GM23248 (cell line): Measurements from ENCODE around the gene HSD11B2. TPM values are rescaled to one million over a fixed set of nuclear protein-coding genes. Genes with fewer than 3 reads are reported as not detected.

Experiments used
- DNase-seq: peaks from one replicate; pipeline ENCODE4 v3.0.0-alpha.2; 2015
- H2AFZ ChIP-seq: fragments of 200-600 bp; sonication (generic); 2 replicates; pipeline ENCODE4 v1.6.1; 2016; ENCODE audit warnings: antibody characterized with exemption
- H3F3A ChIP-seq: fragments of 200-600 bp; sonication (generic); 2 replicates; pipeline ENCODE4 v1.6.1; 2016; ENCODE audit warnings: mild to moderate bottlenecking, antibody characterized with exemption, mixed run types; ENCODE audit not compliant: insufficient read depth
- H3K27ac ChIP-seq: fragments of 200-600 bp; sonication (generic); 2 replicates; pipeline ENCODE4 v1.5.1; 2016; ENCODE audit warnings: mild to moderate bottlenecking
- H3K27me3 ChIP-seq: fragments of 200-600 bp; sonication (generic); replicated peaks from 2 replicates; pipeline ENCODE4 v1.6.1; 2016; ENCODE audit warnings: mild to moderate bottlenecking; ENCODE audit not compliant: insufficient read depth
- H3K36me3 ChIP-seq: fragments of 200-600 bp; sonication (generic); 2 replicates; pipeline ENCODE4 v1.6.1; 2016; ENCODE audit warnings: low read depth, mild to moderate bottlenecking
- H3K4me1 ChIP-seq: fragments of 200-600 bp; sonication (generic); 2 replicates; pipeline ENCODE4 v1.6.1; 2016; ENCODE audit warnings: mild to moderate bottlenecking; ENCODE audit not compliant: insufficient read depth
- H3K4me2 ChIP-seq: fragments of 200-600 bp; sonication (generic); one replicate; pipeline ENCODE4 v1.6.1; 2016; ENCODE audit warnings: mild to moderate bottlenecking; ENCODE audit not compliant: unreplicated experiment
- H3K4me3 ChIP-seq: fragments of 200-600 bp; sonication (generic); 2 replicates; pipeline ENCODE4 v1.5.1; 2016; ENCODE audit warnings: mild to moderate bottlenecking
- H3K79me2 ChIP-seq: fragments of 200-600 bp; sonication (generic); 2 replicates; pipeline ENCODE4 v1.6.1; 2016; ENCODE audit warnings: mild to moderate bottlenecking; ENCODE audit not compliant: insufficient read depth
- H3K9ac ChIP-seq: fragments of 200-600 bp; sonication (generic); 2 replicates; pipeline ENCODE4 v1.6.1; 2016; ENCODE audit warnings: mild to moderate bottlenecking
- H3K9me2 ChIP-seq: fragments of 200-600 bp; sonication (generic); 2 replicates; pipeline ENCODE4 v1.6.1; 2016; ENCODE audit warnings: mixed run types, mild to moderate bottlenecking, moderate library complexity; ENCODE audit not compliant: insufficient read depth
- H3K9me3 ChIP-seq: fragments of 200-600 bp; sonication (generic); one replicate; pipeline ENCODE4 v1.6.1; 2017; ENCODE audit warnings: low read depth
- H4K20me1 ChIP-seq: fragments of 200-600 bp; sonication (generic); 2 replicates; pipeline ENCODE4 v1.6.0; 2016; ENCODE audit not compliant: insufficient read depth
- EZH2 ChIP-seq: fragments of 200-600 bp; sonication (generic); IDR thresholded peaks from 2 replicates; pipeline ENCODE4 v1.6.1; 2018; ENCODE audit warnings: antibody characterized with exemption, mild to moderate bottlenecking; ENCODE audit not compliant: insufficient read depth, poor library complexity, severe bottlenecking
- EZH2phosphoT487 ChIP-seq: fragments of 200-600 bp; sonication (generic); IDR thresholded peaks from 2 replicates; pipeline ENCODE4 v1.6.1; 2018; ENCODE audit warnings: antibody characterized with exemption, moderate library complexity, mild to moderate bottlenecking, low read depth; ENCODE audit not compliant: insufficient read depth
- WGBS, 2 experiments: methylation state at CpG; one replicate each; pipeline ENCODE4 v1.1.6; 2015 to 2017; ENCODE audit warnings: low lambda C conversion rate in 2 of 2, low coverage in 1 of 2; ENCODE audit errors: missing lambda C conversion rate in 2 of 2; 5-methylcytosine and 5-hydroxymethylcytosine counted together
- in situ Hi-C: fragments of 300-500 bp; cut with MboI; formaldehyde crosslinking; loops from 2 replicates; pipeline ENCODE4 v1.15.0; 2020
- polyA plus RNA-seq: library from polyadenylated mRNA; unstranded; fragments of >200 nt; fragmentation: Nextera tagmentation; extraction: Ambion mirVana; gene quantifications from 2 replicates; pipeline ENCODE4 v1.2.1, GENCODE V29; 2016
- total RNA-seq: library from RNA; depleted of rRNA; stranded (reverse); fragments of >200 nt; shearing (Covaris generic); gene quantifications from 2 replicates; pipeline ENCODE4 v1.2.3, GENCODE V29; 2014

The HSD11B2 gene
- total and polyA plus RNA-seq, 2 experiments from 2014 or later = 0.36 TPM; not detected in 1

DNA sequence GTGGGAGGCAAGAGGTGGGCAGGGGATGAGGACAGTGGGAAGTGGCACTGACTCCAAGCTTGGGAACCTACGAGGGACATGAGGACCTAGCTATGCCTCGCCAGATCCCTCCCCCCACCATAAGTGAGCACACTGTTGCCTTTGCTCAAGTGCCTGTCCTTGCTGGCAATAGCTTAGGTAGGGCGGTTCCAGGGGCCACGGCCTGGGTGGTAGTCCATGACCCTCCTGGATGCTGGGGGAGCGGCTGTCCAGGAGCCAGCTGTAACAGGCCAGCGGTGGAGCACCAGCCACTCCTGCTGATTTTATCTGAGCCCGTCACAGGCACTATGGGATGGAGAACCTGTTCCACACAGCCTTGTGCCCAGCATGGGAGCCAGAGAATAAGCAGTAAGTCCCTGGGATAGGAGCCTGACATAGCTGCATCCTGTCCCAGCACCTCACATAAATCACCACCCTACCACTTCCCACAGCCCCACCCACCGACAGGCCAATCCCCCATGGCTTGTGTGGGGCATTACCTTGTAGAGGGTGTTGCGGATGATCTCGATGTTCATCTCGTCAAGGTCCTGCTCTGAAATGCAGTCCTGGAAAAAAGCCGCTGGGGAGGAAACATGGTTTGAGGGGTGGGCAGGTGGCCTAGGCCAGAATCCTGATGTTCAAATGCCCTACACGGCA, 11.8 kb downstream of the HSD11B2 start:
- Histone ChIP-seq H3K9me2 (no peaks in the 10 kb centered on the region), H3K27me3 (no peaks in the 10 kb centered on the region), H2AFZ (no peak overlapping the region), H3K9me3 (no peaks in the 10 kb centered on the region), H4K20me1 (no peaks in the 10 kb centered on the region), H3K4me3 (no peak overlapping the region), H3K9ac (no peak overlapping the region), H3K4me2 (no peak overlapping the region), H3F3A (no peaks in the 10 kb centered on the region), H3K79me2 (peaks cover 17% of the 10 kb centered on the region), H3K36me3 (peaks cover 7% of the 10 kb centered on the region; the same call in 1 of the 2 replicates), H3K27ac (no peak overlapping the region), H3K4me1 (peaks cover 15% of the 10 kb centered on the region)
- 77 to 79% methylated on average over 13 of the region's 13 CpGs for WGBS, 2 experiments
- in situ Hi-C loops = no loop called here
- no peak for DNase-seq
- TF ChIP-seq EZH2phosphoT487 (no peak), EZH2 (no peak)

DNA sequence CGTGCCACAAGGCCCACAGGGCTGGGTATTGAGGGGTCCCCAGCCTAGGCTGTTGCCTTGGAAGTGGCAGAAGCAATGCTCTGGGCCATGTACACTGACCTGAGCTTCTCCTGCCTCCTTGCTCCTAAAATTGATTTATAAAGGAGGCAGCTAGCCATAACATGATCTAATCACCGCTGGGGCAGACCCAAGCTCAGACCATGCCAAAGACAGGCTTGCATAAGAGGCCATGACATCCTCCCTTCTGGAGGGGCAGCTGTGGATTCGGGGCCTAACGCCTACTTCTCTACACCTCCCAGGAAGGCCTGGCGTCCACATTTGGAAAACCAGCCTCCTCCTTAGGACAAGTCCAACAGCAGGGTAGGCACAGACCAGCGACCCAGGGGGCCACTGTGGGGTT, 12.3 kb downstream of the HSD11B2 start:
- Histone ChIP-seq H3K27me3 (no peaks in the 10 kb centered on the region), H3K4me1 (peaks cover 15% of the 10 kb centered on the region), H3K9me2 (no peaks in the 10 kb centered on the region), H3K79me2 (peaks cover 22% of the 10 kb centered on the region), H3K4me2 (no peak overlapping the region), H3K9me3 (no peaks in the 10 kb centered on the region), H3K27ac (0 out of 2 replicates have a peak overlapping the region, but pooled peaks have one; percentile 7), H3F3A (no peaks in the 10 kb centered on the region), H3K9ac (no peak overlapping the region; the same call in 1 of the 2 replicates), H4K20me1 (no peaks in the 10 kb centered on the region), H3K4me3 (no peak overlapping the region), H3K36me3 (peaks cover 6% of the 10 kb centered on the region; the same call in 1 of the 2 replicates), H2AFZ (no peak overlapping the region)
- DNase-seq = peak; percentile 76
- TF ChIP-seq EZH2 (no peak), EZH2phosphoT487 (no peak)
- in situ Hi-C loops = no loop called here
- 25 to 26% methylated on average over 6 of the region's 6 CpGs for WGBS, 2 experiments

DNA sequence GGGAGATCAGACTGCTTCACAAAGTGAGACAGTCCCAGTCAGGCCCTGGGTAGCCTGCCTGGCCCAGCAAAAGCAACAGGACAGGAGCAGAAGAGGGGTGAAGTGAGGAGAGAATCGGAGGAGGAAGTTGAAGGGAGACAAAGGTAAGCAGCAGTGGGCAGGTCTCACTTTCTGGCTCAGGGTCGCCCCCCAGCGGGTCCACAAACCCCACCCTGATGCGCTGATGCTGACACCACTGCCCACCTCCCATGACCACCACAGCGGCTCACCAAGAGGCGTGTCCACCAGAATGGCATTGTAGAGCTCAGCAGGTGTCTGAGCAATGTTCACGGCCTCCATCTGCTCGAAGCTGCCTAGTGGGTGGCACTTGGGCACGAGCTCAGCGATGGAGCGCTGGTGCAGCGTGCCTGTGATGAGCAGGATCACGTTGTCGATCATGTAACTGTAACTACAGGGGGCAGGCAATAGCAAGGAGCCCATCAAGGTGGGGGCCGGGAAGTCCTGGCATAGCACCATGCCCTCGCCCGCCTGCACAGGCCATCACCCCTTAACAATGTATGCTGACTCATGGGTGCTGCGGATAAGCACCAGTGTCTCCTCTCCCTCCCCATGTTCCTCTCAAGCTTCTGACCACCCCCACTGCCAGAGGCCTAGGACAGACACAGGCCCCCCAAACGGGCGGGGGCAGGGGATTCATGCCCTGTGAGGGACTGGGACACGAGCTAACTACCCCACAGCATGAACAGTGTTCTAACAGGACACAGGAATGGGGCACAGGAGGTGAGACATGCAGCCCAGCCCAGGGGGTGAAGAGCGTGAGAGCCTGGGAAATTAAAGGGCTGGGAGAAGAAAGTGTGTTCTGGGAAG, 13.6 kb downstream of the HSD11B2 start:
- 74 to 79% methylated on average over 22 of the region's 22 CpGs for WGBS, 2 experiments
- H3K9ac ChIP-seq = no peak overlapping the region
- H3K27ac ChIP-seq = no peak overlapping the region

DNA sequence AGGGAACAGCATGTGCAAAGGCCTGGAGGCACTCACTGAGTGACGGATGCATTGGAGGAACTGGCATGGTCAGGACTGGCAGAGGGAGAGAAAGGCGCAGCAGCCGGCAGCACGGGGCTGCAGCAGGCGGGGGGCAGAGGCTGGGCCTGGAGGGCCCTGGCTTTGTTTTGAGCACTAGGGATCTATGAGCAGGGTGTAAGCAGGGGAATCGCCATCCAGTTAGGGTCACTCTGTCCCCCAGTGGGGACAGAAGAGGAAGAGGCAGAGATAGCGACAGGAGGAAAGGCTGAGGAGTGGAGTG, 14.2 kb downstream of the HSD11B2 start:
- H3K4me3 ChIP-seq = no peak overlapping the region
- TF ChIP-seq EZH2phosphoT487 (no peak), EZH2 (no peak)
- no peak overlapping the region for H3K27ac ChIP-seq
- no peaks in the 10 kb centered on the region for H3K27me3 ChIP-seq
- no peaks in the 10 kb centered on the region for H3K9me3 ChIP-seq
- in situ Hi-C loops = no loop called here
- H3K4me1 ChIP-seq = peaks cover 15% of the 10 kb centered on the region
- H3K79me2 ChIP-seq = peaks cover 39% of the 10 kb centered on the region
- no peak for DNase-seq
- H3K9ac ChIP-seq = no peak overlapping the region
- no peak overlapping the region for H3K4me2 ChIP-seq
- 84 to 85% methylated on average over 7 of the region's 7 CpGs for WGBS, 2 experiments
- H3K9me2 ChIP-seq = no peaks in the 10 kb centered on the region
- no peaks in the 10 kb centered on the region for H3F3A ChIP-seq
- H3K36me3 ChIP-seq = no peaks in the 10 kb centered on the region
- H4K20me1 ChIP-seq = no peaks in the 10 kb centered on the region
- no peak overlapping the region for H2AFZ ChIP-seq

More for the DNA sequence above, 13.6 kb downstream of the HSD11B2 start:
- peaks cover 15% of the 10 kb centered on the region for H3K4me1 ChIP-seq
- no peak overlapping the region for H3K4me2 ChIP-seq
- H3K9me2 ChIP-seq = no peaks in the 10 kb centered on the region
- no peak overlapping the region for H2AFZ ChIP-seq
- no peaks in the 10 kb centered on the region for H3K9me3 ChIP-seq
- no peaks in the 10 kb centered on the region for H3K36me3 ChIP-seq
- no peak overlapping the region for H3K4me3 ChIP-seq
- H3K79me2 ChIP-seq = peaks cover 33% of the 10 kb centered on the region
- no peak for TF ChIP-seq EZH2
- TF ChIP-seq EZH2phosphoT487 = no peak
- peak; percentile 39 for DNase-seq
- in situ Hi-C loops = no loop called here
- H4K20me1 ChIP-seq = no peaks in the 10 kb centered on the region
- no peaks in the 10 kb centered on the region for H3K27me3 ChIP-seq
- H3F3A ChIP-seq = no peaks in the 10 kb centered on the region
